Left kidney (tissue), 2 donors: ENCODE data around the gene RPL27A. TPM values are rescaled to one million over a fixed set of nuclear protein-coding genes. Genes with fewer than 3 reads are reported as not detected.

Experiments used
- DNase-seq: peaks from one replicate; pipeline ENCODE4 v3.0.0-alpha.2; 2013
- polyA plus RNA-seq: library from polyadenylated mRNA; unstranded; fragments of 120-200 nt; gene quantifications from one replicate; pipeline ENCODE4 v1.2.1, GENCODE V29; 2013; ENCODE audit not compliant: insufficient read length

The RPL27A gene
- polyA plus RNA-seq, 1 donor, result 1,575 TPM

DNA sequence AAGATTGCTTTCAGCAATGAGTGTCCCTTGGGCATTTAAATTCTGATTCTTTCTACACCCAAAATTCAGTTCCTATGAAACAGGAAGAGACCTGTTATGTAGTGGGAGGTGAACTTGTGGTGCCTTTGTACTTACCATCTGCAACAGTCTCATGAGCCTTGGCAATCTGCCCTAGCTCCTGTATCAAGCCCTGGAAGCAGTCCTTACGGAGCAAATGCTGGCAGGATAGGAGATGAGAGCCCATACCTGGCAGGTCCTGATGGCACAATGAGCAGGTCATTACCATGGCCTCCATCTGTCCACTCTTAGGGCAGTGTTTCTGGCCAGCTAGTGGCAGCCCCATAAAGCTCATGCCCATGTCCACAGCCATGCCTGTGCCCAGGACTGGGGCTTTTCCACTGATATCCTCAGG, 10.9 kb upstream of the RPL27A start:
- no peak for DNase-seq

DNA sequence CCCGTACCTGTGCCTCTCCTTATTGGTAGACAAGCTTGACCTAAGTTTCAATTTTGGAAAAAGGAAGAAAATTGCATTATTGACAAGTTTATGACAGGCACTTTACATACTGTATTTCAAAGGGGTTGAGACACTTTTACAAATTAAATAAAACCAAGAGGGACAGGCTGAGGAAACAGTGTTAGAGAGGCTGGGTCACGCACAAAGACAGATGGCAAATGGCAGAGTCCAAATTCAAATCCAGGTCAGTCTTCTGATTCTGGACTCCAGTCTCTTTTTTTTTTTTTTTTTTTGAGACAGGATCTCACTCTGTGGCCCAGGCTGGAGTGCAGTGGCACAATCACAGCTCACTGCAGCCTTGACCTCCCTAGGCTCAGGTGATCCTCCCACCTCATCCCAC, 10.2 kb upstream of the RPL27A start:
- no peak for DNase-seq

DNA sequence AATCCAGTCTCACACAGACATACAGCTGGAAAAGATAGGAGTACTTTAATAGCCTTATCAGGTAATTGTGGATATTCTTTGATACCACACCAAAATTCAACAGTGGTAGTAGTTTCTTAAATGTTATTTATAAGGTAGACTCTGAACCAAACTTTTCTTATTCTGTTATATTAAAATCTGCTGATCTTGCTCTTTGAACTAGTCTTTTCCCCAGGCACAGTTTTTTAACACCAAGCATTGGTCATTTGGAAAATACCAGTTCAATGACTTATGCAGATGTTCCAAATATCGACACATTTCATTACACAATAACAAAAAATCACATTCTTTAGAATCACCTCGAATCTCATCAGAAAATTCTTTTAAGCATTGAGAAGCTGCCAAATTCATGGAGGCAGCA, 7.7 kb upstream of the RPL27A start:
- no peak for DNase-seq

DNA sequence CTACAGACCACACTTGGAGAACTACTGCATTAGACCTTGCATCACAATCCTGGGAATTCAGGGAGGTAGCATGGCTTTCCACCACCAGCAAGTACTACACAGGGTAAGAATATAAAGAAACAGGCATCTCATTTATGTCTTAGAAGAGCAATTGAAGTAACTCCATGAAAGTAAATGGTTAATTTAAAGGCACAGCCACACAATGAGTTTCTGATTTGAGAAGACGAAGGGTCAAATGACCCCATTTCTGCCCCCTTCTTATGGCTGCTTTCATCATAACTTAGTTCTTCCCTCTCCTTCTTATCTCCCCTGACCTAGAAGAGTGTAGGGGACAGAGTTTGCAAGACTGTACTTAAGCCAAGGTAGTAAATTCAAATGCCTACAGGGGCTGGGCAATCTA, 6.1 kb upstream of the RPL27A start:
- no peak for DNase-seq

DNA sequence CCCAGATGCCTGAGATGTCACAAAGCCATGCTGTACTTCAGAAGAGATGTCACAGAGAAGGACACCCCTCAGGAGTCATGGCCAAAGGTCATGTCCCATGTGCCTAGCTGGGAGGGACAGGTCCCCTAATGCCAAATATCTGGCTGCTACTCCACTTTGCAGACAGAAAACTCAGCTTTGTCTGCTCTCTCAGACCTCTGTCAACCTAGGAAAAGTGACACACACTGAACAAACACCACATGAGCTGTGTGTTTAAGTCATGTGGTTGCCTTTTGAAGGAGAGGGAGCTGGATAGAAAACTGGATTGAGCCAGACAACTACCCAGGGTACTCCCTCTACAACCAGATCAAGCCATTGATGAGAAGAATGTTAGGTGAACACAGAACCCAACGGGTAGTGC, 3.6 kb upstream of the RPL27A start:
- no peak for DNase-seq

DNA sequence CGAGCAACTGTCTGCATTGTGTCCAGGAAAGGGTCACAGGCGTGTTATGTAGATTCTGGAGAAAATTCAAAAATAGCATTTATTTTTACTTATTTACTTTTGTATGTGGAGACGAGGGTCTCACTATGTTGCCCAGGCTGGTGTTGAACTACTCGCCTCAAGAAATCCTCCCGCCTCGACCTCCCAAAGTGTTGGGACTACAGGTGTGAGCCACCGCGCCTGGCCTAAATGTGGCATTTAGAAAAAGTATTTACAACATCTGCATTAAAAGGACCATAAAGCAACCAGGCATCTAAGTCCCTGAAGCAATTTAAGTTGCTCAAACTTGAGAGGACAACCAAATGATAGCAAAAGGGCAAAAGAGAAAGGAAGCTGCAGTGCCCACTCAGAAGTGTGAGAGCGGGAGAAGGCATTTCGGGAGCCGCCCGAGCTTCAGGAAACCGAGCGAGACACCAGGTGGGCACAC, 722 bp upstream of the RPL27A start:
- DNase-seq, result no peak

DNA sequence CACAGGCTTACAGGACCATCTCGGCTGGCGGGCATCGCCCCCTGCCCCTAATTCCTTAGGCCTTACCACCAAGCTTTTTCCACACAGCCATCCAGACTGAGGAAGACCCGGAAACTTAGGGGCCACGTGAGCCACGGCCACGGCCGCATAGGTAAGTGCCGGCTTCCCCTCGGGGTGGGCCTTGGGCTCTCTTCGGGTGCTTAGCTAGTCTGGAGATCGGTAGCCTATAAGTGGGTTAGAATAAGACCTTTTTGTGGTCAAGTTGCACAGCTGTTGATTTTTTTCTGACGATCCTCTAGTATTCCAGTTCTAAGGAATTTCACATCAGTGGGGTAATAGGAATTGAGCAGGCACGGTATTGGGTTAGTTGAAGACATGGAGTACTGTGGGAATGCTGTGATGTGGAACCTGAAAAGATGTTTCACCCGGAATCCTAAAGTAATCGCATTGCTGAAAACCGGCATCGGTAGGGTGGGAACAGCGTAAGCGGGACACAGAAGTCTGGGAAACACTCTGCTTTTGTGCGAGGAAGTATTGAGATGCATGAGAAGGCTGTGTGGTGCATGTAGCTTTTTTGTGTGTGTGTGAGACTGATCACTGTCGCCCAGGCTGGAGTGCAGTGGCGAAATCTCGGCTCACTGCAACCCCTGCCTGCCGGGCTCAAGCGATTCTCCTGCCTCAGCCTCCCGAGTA, 669 bp downstream of the RPL27A start:
- no peak for DNase-seq

DNA sequence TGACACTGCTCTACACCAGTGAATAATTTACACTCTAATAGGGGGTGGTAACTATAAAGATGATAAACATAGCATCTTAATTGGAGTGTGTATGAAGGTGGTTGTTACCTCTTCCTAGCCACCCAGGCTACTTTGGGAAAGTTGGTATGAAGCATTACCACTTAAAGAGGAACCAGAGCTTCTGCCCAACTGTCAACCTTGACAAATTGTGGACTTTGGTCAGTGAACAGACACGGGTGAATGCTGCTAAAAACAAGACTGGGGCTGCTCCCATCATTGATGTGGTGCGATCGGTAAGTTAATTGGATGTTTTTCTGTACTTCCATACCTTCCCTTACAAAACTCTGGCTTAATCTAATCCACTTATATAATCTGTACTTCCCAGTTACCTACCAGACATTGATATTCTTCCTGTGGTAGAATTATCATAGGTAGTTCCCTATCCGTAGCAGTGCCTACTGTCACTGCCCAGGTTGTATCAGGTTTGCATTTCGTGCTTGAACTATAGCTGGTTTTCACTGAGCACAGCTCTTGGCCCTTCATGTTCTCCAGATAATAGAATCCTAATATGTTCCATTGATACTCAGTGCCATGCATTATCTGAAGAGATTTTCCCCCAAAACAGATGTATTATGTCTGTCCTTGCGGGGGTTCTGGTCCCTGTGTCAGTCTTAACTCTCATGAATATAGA, 2.2 kb downstream of the RPL27A start:
- no peak for DNase-seq

DNA sequence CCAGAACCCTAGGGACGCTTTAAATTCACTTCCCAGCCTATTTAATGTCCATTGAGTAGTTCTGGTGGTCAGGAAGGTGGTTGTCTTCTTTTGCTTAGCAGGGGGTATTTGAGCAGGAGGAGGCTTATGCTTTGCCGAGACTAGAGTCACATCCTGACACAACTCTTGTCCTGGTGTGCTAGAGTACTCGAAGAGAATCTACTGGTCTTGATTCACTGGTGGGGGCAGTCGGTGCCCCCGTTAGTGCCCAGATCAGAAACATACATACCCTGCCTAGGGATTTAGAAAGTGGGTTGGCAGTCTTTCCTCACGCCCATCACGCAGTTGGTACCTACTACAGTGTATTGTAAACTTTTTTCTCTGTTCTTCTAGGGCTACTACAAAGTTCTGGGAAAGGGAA, 2.7 kb downstream of the RPL27A start:
- no peak for DNase-seq

DNA sequence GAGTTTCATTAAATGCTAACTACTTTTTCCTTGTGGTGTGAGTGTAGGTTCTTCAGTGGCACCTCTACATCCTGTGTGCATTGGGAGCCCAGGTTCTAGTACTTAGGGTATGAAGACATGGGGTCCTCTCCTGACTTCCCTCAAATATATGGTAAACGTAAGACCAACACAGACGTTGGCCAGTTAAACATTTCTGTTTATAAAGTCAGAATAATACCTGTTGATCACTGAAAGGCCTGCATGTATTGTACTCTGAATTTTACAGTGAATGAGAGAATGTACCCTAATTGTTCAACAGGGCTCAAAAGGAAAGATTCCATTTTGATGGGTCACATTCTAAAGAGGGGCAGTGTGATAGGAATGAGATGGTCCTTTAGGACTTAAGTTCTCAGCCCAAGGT, 3.2 kb downstream of the RPL27A start:
- no peak for DNase-seq

DNA sequence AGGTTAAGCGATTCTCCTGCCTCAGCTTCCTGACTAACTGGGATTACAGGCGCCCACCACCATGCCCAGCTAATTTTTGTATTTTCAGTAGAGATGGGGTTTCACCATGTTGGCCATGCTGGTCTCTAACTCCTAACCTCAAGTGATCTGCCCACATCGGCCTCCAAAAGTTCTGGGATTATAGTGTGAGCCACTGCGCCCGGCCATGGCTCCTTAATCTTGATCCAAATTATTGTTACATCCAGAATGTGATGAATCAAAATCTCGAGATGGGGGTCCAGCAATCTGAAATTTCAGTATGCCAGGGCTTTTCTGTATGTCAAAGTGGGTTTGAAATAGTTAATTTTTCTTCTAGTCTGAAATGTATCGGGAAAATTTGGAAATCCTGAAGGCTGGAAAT, 3.7 kb downstream of the RPL27A start:
- DNase-seq, result no peak

DNA sequence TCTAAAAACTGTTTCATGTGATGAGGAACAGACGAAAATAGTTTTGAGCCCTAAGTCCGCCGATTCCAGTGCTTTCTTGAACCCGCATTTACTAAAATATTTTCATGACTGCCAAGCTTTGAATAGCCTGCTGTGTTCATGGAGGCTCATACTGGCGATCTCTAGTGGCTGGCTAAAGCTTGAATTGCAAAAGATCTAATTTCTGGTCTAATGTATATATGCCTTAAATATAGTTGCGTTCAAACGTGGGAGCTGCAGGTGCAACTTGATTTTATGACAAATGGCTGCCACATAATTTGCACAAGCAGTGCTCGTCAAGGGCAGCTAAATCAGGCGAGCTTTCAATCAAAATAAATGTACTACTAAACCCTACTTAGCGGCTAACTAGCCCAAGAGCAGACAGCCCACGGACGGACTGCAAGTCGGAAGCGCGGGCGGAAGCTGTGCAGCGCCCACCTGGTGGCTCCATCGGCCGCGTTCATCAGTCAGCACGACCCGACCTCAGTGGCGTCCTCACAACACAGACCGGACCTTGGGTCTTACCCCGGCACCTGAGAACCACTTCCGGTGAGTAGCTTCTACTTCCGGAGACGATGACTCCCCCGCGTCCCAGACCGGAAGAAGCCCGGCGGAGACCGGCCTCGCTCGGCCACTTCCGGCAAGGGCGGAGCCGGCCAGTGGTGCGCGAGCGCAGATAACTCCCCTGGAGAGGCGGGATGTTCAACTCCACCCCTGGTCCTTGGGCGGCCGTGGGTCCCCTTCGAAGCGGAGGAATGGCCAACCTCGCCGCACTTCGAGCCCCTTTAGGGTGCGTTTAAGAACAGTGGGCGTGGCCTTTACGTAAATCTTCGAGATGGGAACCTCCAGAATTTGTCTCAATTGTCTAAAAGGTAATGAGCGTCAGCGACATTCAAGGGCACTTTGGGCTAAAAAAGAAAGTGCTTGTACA, 6.1 kb downstream of the RPL27A start:
- peak; percentile 95 for DNase-seq

DNA sequence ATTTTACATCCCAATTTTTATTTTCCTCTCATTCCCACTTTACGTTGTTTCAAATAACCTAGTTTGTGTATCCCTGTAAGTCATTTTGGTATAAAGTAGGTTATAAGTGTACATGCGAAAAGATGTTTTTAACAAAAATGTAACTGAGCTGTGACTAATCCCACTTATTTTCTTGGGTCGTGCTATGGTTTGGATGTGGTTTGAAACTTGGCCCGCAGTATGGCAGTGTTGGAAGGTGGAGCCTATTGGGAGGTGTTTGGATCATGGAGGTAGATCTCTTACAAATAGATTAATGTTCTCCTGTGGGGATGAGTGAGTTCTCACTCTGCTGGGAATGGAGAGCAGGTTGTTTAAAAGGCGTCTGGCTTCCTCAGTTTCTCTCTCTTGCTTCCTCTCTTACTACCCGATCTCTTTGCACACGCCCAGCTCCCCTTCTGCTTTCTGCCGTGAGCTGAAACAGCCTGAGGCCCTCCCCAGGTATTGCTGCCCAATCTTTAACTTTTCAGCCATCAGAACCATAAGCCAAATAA, 7.2 kb downstream of the RPL27A start:
- DNase-seq, result no peak

DNA sequence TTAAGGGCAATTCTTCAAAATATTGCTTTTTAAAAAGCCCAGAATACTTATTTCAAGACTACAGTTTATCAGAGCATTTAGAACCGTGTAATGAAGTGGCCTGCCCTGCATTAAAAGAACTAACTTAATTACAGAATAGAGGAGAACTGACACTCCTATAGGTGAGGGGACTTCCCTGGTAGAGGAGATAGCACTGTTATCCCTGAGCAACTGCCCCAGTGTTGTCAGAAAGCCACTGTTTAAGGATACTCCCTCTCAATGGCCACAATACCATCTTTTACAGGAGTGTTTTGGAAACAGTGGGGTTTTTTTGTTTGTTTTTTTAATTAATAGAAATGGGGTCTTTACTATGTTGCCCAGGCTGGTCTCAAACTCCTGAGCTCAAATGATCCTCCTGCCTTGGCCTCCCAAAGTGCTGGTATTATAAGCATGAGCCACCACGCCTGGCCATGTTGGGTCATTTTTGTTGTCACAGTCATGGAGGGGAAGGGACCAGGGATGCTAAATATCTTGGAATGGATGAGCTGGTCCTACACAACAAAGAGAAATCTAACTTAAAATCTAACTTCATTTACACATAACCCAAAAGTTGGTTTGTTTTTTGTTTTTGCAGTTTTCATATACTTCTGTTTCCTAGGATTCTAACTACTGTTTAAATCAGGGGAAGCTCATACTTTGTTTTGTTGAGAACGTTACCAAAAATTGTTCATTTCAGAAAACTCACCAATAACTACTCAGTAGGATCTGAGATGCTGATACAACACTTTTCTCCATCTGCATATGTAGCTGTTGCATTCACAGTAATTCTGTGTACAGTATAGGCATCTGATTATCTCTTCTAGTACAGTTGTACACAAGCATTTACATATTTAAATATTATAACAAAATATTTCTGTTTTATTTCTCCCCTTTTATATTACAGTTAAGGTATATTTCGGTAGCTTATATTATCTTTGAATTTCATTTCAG, 8.1 kb downstream of the RPL27A start:
- DNase-seq, result no peak

DNA sequence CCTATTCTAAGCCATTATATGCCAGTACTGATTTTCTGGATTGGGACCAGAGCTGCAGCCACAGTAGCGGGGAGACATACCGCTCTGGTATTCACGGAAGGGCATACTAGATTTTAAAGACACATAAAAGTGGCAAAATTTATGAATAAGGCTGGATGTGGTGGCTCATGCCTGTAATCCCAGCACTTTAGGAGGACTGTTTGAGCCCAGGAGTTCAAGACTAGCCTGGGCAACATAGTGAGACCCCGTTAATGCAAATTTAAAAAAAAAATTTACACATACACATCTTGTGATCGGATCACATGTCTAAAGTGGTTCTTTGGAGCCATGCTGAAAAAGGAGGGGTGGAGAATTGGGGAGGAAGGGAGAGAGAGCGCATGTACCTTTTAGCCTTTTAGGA, 9.0 kb downstream of the RPL27A start:
- no peak for DNase-seq

DNA sequence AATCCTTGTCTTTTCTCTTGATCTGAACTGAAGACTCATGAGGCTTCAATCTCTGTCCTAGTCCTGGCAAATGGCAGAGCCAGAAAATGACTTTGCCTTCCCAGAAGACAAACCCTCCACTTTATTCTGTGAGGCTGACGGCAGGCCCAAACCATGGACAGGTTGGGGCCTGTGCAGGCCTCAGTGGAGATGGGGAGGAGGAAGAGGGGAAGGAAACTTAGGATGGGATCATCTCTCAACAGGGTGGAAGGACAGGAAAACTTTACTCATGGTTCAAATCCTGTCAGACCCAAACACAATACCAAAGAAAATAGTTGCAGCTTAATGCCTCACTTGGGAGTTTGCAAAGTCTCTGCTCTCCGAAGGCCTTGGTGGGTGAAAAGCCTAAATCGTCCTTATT, 9.8 kb downstream of the RPL27A start:
- DNase-seq, result no peak

DNA sequence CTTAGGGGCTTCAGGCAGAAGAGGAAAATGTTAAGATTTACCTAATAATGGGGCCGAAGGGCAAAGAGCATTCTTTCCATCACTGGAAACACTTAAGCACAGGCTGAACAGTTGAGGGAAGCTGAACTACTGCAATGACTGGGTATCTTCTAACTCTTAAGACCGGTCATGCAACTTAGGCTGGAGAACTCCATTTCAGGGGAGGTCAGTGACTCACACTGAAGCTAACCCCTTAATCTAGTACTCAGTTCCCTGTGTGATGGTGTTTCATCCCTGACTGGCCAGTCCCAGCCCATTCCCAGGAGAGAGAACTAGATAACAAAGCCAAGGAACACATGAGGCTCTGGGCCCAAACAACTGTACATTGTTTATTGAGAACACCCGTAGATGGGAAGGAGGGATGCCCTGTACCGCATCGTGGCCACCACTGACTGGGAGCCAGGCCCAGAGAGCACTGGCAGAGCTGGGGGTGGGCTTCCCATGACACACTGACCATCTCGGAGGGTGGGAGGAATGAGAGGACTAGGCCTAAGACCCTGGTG, 10.5 kb downstream of the RPL27A start:
- DNase-seq, result no peak

DNA sequence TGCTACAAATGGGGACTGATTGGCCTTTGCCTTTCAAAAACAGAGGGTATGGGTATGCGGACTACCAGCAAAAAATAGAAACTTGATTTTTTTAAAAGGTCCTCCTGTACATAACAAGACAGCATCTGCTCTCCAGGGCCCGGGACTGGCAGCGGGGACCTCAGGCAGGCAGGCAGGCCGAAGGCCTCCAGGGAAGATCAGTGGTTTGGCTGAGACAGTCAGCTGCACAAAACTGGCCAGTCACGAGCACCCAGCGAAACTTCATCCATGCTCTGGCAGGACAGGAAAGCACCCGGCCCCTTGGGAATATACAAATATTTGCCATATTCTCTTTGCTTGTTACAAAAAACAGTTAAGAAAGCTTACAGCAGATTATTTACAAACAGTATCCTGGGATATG, 11.0 kb downstream of the RPL27A start:
- no peak for DNase-seq

DNA sequence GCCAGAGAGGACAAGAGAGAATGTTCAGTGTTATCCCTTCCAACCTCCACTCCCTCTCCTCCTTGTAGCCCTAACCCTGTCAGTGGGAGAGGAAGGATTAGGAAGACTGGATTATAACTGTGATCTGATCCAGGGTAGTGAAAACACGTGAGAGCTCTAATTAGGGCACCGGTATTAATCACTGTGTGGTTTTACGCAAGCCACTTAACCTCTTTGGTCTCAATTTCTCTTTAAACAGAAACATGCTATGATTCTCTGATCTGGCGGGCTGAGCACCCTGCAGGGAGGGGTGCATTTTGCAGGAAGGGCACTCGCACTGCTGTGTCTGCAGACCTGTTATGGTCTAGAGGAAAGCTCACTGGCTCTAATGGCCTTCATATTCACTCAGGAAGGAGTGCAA, 11.5 kb downstream of the RPL27A start:
- no peak for DNase-seq

DNA sequence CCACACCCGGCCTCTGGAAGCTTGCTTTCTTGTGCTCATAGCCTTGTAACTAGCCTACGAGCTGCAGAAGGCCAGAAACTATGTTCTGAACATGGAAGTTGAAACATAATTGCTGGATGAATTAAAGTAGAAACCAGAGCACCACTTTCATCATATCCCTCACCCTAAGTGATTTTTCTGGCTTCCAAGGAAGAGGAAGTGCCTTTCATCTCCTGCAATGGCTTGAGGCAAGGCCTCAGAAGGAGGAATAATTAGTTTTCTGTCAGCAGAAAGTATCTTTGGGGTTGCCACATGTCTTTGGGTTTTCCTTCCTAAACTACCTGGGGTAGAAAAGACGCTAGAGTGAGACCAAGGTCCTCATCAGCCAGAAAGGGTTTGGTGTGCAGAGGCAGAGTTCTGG, 14.5 kb downstream of the RPL27A start:
- DNase-seq, result no peak

DNA sequence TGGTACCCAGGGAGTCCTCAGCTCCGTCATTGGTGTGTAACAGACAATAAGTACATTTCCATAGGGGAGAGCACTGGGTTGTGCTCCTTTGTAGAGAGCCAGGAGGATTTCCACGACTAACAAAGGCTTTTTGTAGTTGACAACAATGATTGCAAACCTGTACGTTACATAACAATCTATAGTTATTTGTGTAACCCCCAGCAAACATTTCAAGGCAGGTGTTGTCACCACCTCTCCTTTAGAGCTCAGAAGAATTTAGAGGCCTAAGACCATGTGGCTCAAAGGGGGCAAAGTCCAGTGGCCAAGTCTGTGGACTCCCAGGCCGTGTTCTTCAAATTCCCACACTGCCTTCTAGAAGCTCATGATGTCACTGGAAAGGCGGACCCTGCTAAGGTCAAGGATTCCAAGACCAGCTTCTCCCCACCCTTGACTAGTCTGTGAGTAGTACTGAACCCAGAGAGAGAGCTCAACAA, 15.8 kb downstream of the RPL27A start:
- DNase-seq, result no peak
